Lower leg skin (tissue), 4 donors: ENCODE data around the gene FUT9. TPM values are rescaled to one million over a fixed set of nuclear protein-coding genes. Genes with fewer than 3 reads are reported as not detected.

ENCODE experiments used
- DNase-seq, 2 donors: peaks; one replicate each; pipeline ENCODE4 v3.0.0-alpha.2; 2019; ENCODE audit warnings: low spot score in 2 of 2
- H3K4me3 ChIP-seq: fragments of 200-600 bp; sonication (generic); 2 replicates; pipeline ENCODE4 v1.5.1; 2017; ENCODE audit warnings: mild to moderate bottlenecking, low read depth; ENCODE audit not compliant: poor library complexity, severe bottlenecking
- POLR2A ChIP-seq, 2 donors: fragments of 450-650 bp; IDR thresholded peaks; one replicate each; pipeline ENCODE4 v1.6.1; 2016 to 2017; ENCODE audit warnings: antibody characterized with exemption in 2 of 2, mild to moderate bottlenecking in 1 of 2, moderate library complexity in 1 of 2
- WGBS, 2 donors: methylation state at CpG; one replicate each; pipeline ENCODE4 v1.1.5; 2018; 5-methylcytosine and 5-hydroxymethylcytosine counted together
- intact Hi-C: fragments of 100-400 bp; cut with DNase I; formaldehyde crosslinking; loops from one replicate; pipeline ENCODE4 v1.15.0; 2023; ENCODE audit warnings: low total_unique reads
- total RNA-seq, 4 donors: library from RNA; depleted of rRNA; stranded (reverse); fragments of >200 nt; gene quantifications; one replicate each; pipeline ENCODE4 v1.1.0, GENCODE V29; 2016
- TF ChIP-seq, protein P1 (sequence below), 3 donors: fragments of 450-650 bp; IDR thresholded peaks; one replicate each; pipeline ENCODE4 v1.5.1; 2016; ENCODE audit warnings: antibody characterized with exemption in 3 of 3, mild to moderate bottlenecking in 3 of 3, moderate library complexity in 2 of 3

Gene FUT9
- total RNA-seq, 4 donors from 2014 or later: 0.04 to 0.59 (median 0.19) TPM

- intact Hi-C loops: no loop called here
- WGBS, 2 donors: 76 to 87% methylated on average over 4 of the region's 4 CpGs
- H3K4me3 ChIP-seq: no peak overlapping the region
- TF ChIP-seq POLR2A (IDR thresholded peaks at IDR 0.05): no peak
- TF ChIP-seq, protein P1, sequence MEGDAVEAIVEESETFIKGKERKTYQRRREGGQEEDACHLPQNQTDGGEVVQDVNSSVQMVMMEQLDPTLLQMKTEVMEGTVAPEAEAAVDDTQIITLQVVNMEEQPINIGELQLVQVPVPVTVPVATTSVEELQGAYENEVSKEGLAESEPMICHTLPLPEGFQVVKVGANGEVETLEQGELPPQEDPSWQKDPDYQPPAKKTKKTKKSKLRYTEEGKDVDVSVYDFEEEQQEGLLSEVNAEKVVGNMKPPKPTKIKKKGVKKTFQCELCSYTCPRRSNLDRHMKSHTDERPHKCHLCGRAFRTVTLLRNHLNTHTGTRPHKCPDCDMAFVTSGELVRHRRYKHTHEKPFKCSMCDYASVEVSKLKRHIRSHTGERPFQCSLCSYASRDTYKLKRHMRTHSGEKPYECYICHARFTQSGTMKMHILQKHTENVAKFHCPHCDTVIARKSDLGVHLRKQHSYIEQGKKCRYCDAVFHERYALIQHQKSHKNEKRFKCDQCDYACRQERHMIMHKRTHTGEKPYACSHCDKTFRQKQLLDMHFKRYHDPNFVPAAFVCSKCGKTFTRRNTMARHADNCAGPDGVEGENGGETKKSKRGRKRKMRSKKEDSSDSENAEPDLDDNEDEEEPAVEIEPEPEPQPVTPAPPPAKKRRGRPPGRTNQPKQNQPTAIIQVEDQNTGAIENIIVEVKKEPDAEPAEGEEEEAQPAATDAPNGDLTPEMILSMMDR (IDR thresholded peaks at IDR 0.05): no peak
- DNase-seq: no peak
Observed at GRCh38 chr6:95994151-95994550, 21.6 kb upstream of the FUT9 start.

DNA sequence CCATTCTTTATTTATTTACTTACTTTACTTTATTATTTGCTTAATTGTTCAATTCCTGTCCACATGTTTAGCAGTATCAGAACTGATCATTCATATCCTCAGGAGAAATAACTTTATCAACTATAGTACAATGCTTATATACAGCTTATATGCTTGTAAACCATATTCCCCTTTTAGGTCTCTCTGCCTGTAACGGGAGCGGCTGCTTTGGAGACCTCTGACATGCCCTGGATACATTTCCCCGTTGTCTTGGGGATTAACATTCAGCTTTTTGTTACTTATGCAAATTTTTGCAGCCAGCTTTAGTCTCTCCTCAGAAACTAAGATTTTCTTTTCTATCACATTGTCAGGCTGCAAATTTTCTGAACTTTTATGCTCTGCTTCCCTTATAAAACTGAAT lies 17.6 kb upstream of the FUT9 start:
- TF ChIP-seq, protein P1 (IDR thresholded peaks at IDR 0.05): no peak
- no peak for TF ChIP-seq POLR2A (IDR thresholded peaks at IDR 0.05)
- no peak overlapping the region for H3K4me3 ChIP-seq
- WGBS, 2 donors: 66 to 72% methylated on average over 3 of the region's 3 CpGs
- no peak for DNase-seq
- intact Hi-C loops: no loop called here

DNA sequence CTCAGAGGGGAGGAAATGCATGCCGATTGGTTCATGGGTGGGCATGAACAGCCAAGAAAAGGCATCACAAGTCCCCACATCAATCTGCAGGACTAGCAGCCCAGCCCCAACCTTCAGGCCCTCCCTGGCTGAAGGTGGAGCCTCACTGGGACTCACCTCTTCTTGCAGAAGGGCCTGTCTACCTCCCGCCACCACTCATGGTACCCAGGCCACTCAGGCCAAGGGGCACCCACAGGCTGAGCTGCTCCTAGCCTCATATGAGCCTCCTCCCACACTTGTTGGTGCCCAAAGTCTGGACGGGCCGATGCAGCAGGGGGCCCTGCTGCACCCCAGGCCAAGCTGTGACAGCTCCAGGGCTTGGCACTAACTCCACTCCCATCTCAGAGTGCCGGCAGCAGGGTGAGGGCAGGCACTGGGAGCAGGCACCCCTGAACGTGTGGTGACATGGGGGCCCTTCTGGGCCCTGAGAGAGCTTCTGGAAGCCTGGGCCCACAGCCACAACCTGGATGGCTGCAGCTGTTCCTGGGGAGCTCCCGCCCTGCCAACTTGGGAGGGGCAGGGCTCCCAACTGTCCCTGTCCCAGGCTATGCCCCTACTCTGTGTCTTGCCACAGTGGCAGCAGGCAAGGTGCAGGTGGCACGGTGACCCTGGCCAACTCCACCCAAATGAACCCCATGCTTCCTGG lies 13.7 kb upstream of the FUT9 start:
- 96 to 100% methylated on average over 1 to 3 of the region's 8 CpGs for WGBS, 2 donors
- intact Hi-C loops: no loop called here
- DNase-seq: no peak

DNA sequence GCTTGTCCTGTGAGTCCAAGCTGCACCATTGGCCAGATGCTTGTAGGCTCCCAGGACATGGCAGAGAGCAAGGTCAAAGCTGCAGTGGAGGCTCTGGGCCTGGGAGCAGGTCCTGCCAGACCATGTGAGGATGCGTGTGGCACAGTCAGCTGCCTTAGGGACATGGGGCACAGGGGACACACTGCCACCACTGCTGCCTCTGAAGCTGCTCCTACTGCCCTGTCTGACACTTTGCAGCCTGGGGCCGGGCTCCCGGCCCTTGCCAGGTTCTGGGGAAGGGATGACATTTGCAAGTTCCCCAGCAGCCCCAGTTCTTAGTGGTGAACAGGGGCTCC lies 13.2 kb upstream of the FUT9 start:
- intact Hi-C loops: no loop called here
- H3K4me3 ChIP-seq: no peak overlapping the region
- no peak for DNase-seq
- WGBS, 2 donors: 63% methylated on average over 3 of the region's 3 CpGs; no CpG with 5 or more reads in 1 of the 2 donors
- TF ChIP-seq POLR2A (IDR thresholded peaks at IDR 0.05): no peak

More for the DNA sequence above, 13.7 kb upstream of the FUT9 start:
- TF ChIP-seq, protein P1 (IDR thresholded peaks at IDR 0.05): no peak
- no peak for TF ChIP-seq POLR2A (IDR thresholded peaks at IDR 0.05)
- H3K4me3 ChIP-seq: no peak overlapping the region

GRCh38 chr6:96002912-96003311 lies 12.9 kb upstream of the FUT9 start:
- intact Hi-C loops: no loop called here
- H3K4me3 ChIP-seq: no peak overlapping the region
- 84 to 87% methylated on average over 3 to 5 of the region's 5 CpGs for WGBS, 2 donors
- no peak for DNase-seq
- TF ChIP-seq, protein P1 (IDR thresholded peaks at IDR 0.05): no peak
- TF ChIP-seq POLR2A (IDR thresholded peaks at IDR 0.05): no peak

DNA sequence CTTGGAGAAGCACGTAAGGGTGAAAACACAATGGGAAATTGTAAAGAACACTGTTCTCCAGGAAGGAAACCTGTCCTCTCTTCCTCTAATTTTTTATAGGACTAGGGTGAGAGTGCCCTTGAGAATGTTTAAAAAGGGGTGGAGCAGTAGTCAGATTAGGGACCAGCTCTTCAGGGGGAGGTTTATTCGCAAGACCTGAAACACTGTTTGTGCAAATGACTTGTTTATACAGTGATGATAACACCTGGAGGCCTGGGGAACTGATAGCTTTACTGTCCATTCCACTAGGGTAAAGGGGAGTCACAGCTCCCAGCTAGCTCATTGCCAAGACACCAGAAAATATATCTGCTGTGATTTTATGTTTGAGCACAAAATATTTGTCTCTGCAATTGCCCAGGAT lies 8.1 kb upstream of the FUT9 start:
- DNase-seq: no peak
- intact Hi-C loops: no loop called here
- H3K4me3 ChIP-seq: no peak overlapping the region
- WGBS, 2 donors: 71 to 73% methylated on average over 2 of the region's 2 CpGs
- TF ChIP-seq POLR2A (IDR thresholded peaks at IDR 0.05): no peak
- TF ChIP-seq, protein P1 (IDR thresholded peaks at IDR 0.05): no peak
